Midbrain (tissue), 1 donor: Measurements from ENCODE around the gene OAS3.
"Not testable (repeated sequence)": the region's sequence is repeated elsewhere in the genome, so short reads cannot be mapped to it uniquely, and the experiment has no call there.

Experiments used
- DNase-seq: peaks from one replicate; lab custom pipeline; 2025; lab: John Stamatoyannopoulos, UW

The OAS3 gene

DNA sequence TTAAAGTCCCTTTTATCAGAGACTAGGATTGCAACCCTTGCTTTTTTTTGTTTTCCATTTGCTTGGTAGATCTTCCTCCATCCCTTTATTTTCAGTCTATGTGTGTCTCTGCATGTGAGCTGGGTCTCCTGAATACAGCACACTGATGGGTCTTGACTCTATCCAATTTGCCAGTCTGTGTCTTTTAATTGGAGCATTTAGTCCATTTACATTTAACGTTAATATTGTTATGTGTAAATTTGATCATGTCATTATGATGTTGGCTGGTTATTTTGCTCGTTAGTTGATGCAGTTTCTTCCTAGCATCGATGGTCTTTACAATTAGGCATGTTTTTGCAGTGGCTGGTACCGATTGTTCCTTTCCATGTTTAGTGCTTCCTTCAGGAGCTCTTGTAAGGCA, 18.9 kb downstream of the OAS3 start:
- DNase-seq: not testable (repeated sequence)

DNA sequence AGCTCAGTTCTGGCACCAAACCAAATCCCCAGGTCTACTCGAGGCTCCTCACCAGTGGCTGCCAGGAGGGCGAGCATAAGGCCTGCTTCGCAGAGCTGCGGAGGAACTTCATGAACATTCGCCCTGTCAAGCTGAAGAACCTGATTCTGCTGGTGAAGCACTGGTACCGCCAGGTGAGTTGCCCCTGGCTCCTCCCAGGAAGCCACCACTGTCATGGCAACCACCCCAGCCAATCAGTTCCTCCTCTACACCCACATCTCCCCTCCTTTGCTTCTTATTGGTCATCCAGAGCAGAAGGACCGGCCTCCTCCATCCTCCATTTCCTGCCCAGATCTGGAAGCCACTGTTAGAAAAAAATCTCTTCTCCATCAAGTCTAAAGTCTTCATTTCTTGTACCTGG, 22.8 kb downstream of the OAS3 start:
- no peak for DNase-seq

DNA sequence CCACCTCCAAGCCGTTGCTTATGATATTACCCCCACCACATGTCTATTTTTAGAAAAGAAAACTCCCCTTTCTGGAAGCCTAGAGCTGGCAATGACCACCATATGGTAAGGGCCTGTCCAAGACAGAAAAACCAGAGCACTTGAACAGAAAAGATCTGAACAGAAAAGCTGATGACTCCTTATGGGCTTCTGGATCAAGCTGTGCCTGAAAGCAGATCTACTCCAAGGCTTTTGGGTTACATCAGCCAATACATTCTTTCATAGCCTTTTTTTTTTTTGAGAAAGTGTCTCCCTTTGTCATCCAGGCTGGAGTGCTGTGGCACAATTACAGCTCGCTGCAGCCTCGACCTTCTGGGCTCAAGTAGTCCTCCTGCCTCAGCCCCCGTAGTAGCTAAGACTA, 23.3 kb downstream of the OAS3 start:
- no peak for DNase-seq

DNA sequence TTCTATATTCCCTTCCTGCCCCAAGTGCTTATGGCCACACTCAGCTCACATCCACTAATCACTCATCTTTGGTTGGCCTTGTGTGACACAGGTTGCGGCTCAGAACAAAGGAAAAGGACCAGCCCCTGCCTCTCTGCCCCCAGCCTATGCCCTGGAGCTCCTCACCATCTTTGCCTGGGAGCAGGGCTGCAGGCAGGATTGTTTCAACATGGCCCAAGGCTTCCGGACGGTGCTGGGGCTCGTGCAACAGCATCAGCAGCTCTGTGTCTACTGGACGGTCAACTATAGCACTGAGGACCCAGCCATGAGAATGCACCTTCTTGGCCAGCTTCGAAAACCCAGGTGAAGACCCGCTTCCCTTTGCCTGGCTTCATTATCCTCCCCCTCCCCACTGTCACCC, 24.3 kb downstream of the OAS3 start:
- no peak for DNase-seq

DNA sequence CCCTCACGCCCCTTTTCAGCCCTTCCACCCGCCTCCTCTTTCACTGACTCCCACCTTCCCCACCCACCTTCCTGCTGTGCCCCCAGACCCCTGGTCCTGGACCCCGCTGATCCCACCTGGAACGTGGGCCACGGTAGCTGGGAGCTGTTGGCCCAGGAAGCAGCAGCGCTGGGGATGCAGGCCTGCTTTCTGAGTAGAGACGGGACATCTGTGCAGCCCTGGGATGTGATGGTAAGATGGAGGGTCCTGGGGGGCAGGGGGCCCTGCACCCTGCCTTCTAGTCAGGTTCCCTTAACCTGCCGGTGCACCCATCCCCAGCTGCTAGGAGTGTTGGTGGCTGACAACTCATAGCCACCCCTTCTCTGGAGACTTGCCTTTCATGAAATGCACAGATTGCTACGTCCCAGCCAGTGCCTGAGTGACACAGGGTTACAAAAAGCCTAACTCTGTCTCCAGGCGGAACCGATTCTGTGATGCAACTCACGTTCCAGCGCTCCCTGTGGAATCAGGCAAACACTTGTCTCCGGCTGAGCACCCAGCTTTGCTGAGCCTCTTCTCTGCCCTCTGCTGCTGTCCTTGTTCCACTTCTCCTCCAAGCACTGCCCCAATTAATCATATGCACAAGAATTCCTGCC, 25.1 kb downstream of the OAS3 start:
- peak; percentile 14 for DNase-seq

DNA sequence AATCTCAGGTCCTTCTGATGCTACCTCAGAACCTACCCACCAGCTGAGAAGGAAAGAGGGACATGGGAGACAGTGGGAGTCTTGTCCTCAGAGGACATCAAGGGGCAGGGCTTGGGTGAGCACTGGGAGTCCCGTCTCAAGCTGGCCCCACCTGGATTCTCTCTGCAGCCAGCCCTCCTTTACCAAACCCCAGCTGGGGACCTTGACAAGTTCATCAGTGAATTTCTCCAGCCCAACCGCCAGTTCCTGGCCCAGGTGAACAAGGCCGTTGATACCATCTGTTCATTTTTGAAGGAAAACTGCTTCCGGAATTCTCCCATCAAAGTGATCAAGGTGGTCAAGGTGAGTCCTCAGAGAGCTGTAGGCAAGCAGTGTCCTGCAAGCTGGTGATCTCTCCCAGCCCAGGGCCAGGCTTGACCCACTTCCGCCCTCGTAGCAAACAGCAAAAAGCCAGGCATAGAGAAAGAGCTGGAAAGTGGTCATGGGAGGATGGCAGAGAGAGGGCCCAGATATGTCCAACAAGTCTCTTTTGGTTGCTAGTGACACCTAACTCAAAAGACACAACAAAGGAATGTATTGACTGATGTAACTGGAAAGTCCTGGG, 25.9 kb downstream of the OAS3 start:
- no peak for DNase-seq

DNA sequence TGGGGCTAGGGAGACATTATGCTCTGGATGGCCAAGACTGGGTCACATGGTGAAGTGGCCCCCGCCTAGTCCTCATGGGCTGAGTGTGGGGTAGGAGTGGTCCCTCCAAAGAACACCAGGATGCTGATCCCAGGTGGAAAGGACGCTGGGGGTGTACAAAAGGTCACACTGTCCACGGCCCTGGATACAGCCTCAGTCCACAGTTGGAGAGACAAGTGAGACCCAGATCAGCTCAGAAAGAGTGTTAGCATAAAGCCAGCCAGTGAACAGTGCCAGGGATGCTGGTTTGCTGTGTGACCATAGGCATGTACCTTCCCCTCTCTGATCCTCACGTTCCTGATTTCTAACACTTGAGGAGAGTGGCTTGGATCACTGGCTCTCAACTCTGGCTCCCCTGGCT, 26.6 kb downstream of the OAS3 start:
- DNase-seq: no peak

DNA sequence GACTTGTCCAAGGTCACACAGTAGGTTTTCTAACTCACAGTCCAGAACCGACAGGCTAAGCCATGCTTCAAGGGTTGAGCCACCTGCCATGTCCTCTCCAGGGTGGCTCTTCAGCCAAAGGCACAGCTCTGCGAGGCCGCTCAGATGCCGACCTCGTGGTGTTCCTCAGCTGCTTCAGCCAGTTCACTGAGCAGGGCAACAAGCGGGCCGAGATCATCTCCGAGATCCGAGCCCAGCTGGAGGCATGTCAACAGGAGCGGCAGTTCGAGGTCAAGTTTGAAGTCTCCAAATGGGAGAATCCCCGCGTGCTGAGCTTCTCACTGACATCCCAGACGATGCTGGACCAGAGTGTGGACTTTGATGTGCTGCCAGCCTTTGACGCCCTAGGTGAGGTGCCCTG, 27.4 kb downstream of the OAS3 start:
- DNase-seq: no peak

DNA sequence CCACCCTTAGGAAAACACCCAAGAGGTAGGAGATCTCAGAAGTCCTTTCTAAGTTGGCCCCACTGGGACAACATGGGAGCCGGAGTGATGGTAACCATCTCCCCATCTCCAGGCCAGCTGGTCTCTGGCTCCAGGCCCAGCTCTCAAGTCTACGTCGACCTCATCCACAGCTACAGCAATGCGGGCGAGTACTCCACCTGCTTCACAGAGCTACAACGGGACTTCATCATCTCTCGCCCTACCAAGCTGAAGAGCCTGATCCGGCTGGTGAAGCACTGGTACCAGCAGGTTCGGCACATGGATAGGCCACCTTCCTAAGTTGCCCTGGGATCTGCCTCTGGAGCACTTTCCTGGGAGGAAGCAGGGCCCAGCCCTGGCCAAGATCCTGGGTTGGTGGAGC, 29.0 kb downstream of the OAS3 start:
- DNase-seq: no peak

DNA sequence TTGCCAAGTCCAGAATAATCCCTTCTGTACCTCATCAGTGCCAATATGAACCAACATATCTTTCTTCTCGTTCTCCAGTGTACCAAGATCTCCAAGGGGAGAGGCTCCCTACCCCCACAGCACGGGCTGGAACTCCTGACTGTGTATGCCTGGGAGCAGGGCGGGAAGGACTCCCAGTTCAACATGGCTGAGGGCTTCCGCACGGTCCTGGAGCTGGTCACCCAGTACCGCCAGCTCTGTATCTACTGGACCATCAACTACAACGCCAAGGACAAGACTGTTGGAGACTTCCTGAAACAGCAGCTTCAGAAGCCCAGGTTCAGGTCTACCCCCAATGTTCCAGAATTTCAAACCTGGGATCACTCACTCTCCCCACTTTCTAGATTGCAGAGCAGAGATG, 29.6 kb downstream of the OAS3 start:
- no peak for DNase-seq

DNA sequence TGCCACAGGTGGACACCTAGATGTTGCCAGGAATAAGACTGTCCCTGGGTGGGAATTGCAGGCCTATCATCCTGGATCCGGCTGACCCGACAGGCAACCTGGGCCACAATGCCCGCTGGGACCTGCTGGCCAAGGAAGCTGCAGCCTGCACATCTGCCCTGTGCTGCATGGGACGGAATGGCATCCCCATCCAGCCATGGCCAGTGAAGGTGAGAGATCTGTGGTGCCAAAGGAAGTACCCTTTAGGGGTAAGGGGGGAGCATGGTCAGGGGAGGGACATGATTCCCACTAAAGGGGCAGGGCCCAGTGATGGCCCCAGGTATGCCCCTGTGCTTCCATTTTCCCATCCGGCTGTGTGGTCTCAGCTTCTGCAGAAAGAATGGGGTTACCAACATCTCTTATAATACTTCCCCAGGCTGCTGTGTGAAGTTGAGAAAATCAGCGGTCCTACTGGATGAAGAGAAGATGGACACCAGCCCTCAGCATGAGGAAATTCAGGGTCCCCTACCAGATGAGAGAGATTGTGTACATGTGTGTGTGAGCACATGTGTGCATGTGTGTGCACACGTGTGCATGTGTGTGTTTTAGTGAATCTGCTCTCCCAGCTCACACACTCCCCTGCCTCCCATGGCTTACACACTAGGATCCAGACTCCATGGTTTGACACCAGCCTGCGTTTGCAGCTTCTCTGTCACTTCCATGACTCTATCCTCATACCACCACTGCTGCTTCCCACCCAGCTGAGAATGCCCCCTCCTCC, 31.5 kb downstream of the OAS3 start:
- DNase-seq: no peak

DNA sequence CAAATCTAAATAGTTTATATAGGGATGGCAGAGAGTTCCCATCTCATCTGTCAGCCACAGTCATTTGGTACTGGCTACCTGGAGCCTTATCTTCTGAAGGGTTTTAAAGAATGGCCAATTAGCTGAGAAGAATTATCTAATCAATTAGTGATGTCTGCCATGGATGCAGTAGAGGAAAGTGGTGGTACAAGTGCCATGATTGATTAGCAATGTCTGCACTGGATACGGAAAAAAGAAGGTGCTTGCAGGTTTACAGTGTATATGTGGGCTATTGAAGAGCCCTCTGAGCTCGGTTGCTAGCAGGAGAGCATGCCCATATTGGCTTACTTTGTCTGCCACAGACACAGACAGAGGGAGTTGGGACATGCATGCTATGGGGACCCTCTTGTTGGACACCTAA, 32.1 kb downstream of the OAS3 start:
- DNase-seq: no peak

DNA sequence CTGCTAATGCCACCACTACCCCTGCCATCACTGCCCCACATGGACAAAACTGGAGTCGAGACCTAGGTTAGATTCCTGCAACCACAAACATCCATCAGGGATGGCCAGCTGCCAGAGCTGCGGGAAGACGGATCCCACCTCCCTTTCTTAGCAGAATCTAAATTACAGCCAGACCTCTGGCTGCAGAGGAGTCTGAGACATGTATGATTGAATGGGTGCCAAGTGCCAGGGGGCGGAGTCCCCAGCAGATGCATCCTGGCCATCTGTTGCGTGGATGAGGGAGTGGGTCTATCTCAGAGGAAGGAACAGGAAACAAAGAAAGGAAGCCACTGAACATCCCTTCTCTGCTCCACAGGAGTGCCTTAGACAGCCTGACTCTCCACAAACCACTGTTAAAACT, 33.0 kb downstream of the OAS3 start:
- DNase-seq: no peak

DNA sequence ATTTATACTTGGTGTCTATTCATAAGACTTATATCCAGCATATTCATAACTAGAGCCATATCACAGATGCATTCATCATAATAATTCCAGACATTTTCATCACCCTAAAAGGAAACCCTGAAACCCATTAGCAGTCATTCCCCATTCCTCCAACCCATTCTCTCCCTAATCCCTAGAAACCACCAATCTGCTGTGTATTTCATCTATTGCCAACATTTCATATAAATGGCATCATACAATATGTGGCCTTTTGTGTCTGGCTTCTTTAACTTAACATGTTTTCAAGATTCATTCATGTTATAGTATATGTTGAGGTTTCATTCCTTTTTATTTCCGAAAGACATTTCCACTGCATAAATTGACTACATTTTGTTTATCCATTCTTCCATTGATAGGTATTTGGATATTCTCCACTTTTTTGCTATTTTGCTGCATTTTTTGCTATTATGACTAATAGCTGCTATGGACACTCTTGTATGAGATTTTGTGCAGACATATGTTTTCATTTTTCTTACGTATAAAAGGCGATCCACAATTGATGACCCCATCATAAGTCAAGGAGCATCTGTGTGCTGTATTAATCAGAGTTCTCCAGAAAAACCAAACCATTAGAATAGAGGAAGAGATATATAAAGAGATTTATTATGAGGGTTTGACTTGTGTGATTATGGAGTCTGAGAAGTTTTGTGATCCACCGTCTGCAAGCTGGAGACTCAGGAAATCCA, 34.9 kb downstream of the OAS3 start:
- no peak for DNase-seq

DNA sequence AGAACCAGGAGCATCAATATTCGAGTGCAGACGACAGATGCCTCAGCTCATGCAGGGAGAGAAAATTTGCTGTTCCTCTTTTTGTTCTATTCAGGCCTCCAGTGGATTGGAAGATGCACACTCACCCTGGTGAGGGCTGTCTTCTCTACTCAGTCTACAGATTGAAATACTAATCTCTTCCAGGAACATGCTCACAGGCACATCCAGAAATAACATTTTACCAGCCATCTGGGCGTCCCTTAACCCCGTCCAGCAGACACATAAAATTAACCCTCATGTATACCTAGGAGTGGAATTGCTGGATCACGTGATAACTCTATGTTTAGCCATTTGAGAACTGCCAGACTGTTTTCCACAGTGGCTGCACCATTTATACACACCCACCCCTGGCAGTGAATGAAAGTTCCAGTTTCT, 35.6 kb downstream of the OAS3 start:
- no peak for DNase-seq

DNA sequence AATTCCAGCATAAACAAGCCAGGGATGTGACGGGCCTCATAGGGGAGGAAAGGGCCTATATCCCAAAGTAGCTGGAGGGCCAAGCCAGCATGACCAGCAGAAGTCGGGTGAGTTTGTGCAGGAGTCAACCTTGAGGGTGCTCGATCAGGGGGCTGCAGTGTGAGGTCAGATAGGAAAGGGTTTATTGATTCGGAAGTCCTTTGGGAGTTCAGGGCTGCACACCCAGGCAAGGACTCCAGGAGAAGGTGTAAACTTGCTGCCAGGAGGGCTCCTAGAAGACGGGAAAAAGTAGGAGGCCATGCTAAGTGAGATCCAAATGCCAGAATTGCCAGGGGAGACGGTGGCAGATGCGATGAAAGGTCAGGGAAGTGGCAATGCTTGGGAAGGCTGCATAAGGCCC, 36.6 kb downstream of the OAS3 start:
- DNase-seq: no peak

DNA sequence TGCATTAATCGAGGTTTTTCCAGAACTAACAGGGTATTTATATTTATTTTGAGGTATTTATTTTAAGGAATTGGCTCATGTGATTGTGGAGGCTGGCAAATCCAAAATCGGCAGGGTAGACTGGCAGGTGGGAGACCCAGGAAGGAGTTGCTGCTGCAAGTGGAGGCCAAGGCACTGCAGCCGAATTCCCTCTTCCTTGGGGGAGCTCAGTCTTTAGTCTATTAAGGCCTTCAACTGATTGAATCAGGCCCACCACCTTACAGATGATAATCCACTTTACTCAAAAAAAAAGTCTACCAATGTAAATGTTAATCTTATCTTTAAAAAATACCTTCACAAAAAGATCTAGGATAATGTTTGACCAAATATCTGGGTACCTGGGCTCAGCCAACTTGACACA, 38.9 kb downstream of the OAS3 start:
- DNase-seq: no peak

DNA sequence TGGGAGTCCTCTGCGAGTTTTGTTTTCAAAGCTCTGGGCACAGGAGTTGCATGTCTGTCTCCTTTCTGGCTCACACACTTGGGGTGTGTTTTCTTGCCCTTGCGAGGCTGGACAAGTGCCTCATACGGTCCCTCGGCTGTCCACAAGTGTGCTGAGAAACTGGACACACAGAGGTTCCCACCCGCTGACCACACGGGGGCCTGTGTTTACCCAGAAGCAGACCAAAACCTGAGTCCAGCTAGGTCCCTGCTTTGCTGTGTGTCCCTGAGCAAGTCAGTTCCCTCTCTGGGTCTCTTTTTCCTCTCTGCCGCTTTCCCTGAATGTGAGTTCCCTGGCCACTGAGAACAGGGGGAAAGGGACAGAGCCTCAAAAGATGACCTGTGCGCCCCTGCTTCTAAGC, 39.4 kb downstream of the OAS3 start:
- no peak for DNase-seq

DNA sequence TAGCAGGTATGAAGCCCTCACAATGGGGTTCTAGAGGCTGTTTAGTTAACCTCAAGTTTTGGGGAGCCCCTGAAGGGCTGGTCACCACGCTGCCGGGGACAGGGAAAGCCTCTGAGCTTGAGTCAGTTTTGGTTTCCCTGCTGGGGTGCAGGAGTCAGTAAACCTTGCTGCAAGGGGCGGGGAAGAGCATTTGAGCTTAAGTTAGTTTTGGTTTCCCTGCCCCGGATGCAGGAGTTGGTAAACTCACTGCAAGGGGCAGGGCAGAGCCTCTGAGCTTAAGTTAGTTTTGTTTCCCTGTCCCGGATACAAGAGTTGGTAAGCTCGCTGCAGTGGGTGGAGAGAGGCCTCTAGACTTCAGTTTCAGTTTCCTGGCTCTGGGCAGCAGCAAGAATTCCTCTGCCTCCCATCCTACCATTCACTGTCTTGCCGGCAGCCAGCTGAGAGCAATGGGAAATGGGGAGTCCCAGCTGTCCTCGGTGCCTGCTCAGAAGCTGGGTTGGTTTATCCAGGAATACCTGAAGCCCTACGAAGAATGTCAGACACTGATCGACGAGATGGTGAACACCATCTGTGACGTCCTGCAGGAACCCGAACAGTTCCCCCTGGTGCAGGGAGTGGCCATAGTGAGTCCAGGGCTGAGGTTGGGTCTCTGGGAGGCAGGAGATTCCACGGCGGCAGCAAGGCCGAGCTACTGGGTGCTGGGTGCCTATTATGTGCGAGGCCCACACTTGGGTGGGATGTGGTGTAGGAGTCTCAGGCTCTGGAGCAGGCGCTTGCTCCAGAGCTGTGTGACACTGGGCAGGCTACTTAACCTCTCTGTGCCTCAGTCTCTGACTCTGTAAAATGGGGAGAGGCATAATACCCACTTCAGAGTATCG, 40.1 kb downstream of the OAS3 start, which contains the start of gene OAS2:
Gene OAS2 (plus strand): TSS at position 357 of the 878 bp plus-strand sequence. CDS start 90 bp downstream, at position 447.
- peak; percentile 12 for DNase-seq

DNA sequence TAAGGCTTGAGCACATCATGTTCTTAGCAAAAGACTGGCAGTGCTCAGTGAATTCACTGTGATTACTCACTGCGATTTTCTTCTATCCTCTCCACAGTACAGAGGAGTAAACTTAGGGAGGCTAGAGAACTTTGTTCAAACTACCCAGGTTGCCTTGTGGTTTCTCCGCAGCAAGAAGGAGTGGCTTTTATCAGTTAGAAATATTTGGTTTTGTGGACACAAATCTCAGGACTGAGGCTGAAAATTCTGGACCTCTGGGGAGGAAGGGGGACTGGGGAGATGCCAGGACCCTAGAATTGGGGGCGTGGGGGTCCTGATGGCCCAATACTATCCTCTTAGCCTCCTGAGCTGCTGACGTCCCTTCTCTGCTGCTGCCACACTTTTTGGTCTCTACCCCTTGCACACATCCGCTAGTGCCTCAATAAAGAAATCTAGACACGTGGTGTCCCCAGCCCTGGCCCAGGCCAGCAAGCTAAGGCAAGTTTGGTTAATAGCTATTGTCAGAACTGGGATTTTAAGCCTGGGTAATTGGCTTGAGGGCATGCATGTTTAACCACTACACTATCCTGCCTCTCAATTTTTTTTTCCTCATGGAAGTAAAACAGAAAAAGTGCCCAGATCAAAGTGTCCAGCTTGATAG, 40.9 kb downstream of the OAS3 start:
- DNase-seq: no peak

DNA sequence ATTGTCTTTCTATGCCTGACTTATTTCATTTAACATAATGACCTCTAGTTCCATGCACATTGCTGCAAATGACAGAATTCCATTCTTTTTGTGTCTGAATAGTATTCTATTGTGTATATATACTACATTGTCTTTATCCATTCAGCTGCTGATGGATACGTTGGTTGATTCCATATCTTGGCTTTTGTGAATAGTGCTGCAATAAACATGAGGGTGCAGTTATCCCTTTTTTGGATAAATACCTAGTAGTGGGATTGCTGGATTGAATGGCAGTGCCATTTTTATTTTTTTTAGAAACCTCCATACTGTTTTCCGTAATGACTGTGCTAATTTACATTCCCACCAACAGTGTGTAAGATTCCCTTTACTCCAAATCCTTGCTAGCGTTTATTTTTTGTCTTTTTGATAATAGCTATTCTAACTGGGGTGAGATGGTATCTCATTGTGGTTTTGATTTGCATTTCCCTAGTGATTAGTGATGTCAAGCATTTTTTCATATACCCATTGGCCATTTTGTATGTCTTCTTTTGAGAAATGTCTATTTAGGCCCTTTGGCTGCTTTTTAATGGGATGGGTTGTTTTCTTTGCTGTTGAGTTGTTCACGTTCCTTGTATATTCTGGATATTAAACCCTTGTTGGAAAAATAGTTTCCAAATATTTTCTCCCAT, 42.4 kb downstream of the OAS3 start:
- no peak for DNase-seq
